A673 (cell line): ENCODE results near the gene LUZP2. TPM values are rescaled to one million over a fixed set of nuclear protein-coding genes. Genes with fewer than 3 reads are reported as not detected.

Experiments
- BruUV-seq: library from RNA; stranded (reverse); fragments of 400-500 nt; replicated peaks from 2 replicates; lab custom pipeline; 2021; lab: Mats Ljungman, UMichigan
- CTCF ChIA-PET: fragments of 300-600 bp; sonication (Branson Sonifier 250); formaldehyde crosslinking; loops from one replicate; lab custom pipeline; 2022; ENCODE audit warnings: antibody characterized with exemption; lab: Charles Lee
- POLR2A ChIA-PET: fragments of 300-600 bp; sonication (Branson Sonifier 250); formaldehyde crosslinking; loops from one replicate; lab custom pipeline; 2022; ENCODE audit warnings: antibody characterized with exemption; ENCODE audit not compliant: low non-redundant PET; lab: Charles Lee
- DNase-seq: peaks from one replicate; pipeline ENCODE4 v3.0.0-alpha.2; 2015; ENCODE audit warnings: low spot score
- H3K27ac ChIP-seq: fragments of 200-600 bp; sonication (generic); 2 replicates; pipeline ENCODE4 v1.5.1; 2016; ENCODE audit warnings: mixed run types, low read depth, mild to moderate bottlenecking, mixed read lengths, antibody characterized with exemption, low read length; ENCODE audit not compliant: poor library complexity, severe bottlenecking
- H3K27me3 ChIP-seq: fragments of 200-600 bp; sonication (generic); replicated peaks from 2 replicates; pipeline ENCODE4 v1.6.1; 2017; ENCODE audit warnings: mixed run types, low read depth, mild to moderate bottlenecking, mixed read lengths, antibody characterized with exemption, low read length; ENCODE audit not compliant: insufficient read depth, poor library complexity
- H3K36me3 ChIP-seq: fragments of 200-600 bp; sonication (generic); 2 replicates; pipeline ENCODE4 v1.6.1; 2016; ENCODE audit warnings: mixed run types, mild to moderate bottlenecking, mixed read lengths, antibody characterized with exemption, low read length; ENCODE audit not compliant: insufficient read depth, poor library complexity, severe bottlenecking
- H3K4me1 ChIP-seq: fragments of 200-600 bp; sonication (generic); 2 replicates; pipeline ENCODE4 v1.6.1; 2017; ENCODE audit warnings: mixed run types, mild to moderate bottlenecking, mixed read lengths, antibody characterized with exemption, low read length; ENCODE audit not compliant: insufficient read depth, poor library complexity, severe bottlenecking
- H3K4me3 ChIP-seq: fragments of 200-600 bp; sonication (generic); 2 replicates; pipeline ENCODE4 v1.5.1; 2016; ENCODE audit warnings: low read depth, mixed run types, mild to moderate bottlenecking, mixed read lengths, low read length; ENCODE audit not compliant: poor library complexity, severe bottlenecking
- H3K9me3 ChIP-seq: fragments of 200-600 bp; sonication (generic); 2 replicates; pipeline ENCODE4 v1.6.1; 2016; ENCODE audit warnings: mixed run types, low read depth, mild to moderate bottlenecking, mixed read lengths, antibody characterized with exemption, low read length; ENCODE audit not compliant: poor library complexity, severe bottlenecking
- CTCF ChIP-seq: fragments of 300-800, 200-600 bp; sonication (generic); conservative IDR thresholded peaks from 2 replicates; pipeline ENCODE4 v1.5.1; 2017; ENCODE audit warnings: low read depth, mild to moderate bottlenecking, antibody characterized with exemption, low read length, moderate library complexity, mixed read lengths
- EZH2 ChIP-seq: fragments of 200-600 bp; sonication (generic); IDR thresholded peaks from 2 replicates; pipeline ENCODE4 v1.6.1; 2017; ENCODE audit warnings: borderline replicate concordance, low read depth, mild to moderate bottlenecking, mixed read lengths, antibody characterized with exemption, low read length; ENCODE audit not compliant: poor library complexity, severe bottlenecking
- intact Hi-C: fragments of 100-400 bp; cut with micrococcal nuclease; formaldehyde crosslinking; loops from one replicate; pipeline ENCODE4 v1.10.0; 2022; ENCODE audit not compliant: unreplicated experiment
- total RNA-seq: library from RNA; stranded (reverse); gene quantifications from 2 replicates; pipeline ENCODE4 v1.2.3, GENCODE V29; 2021

LUZP2 gene
- total RNA-seq, 1 experiment from 2014 or later = 0.15 TPM

DNA sequence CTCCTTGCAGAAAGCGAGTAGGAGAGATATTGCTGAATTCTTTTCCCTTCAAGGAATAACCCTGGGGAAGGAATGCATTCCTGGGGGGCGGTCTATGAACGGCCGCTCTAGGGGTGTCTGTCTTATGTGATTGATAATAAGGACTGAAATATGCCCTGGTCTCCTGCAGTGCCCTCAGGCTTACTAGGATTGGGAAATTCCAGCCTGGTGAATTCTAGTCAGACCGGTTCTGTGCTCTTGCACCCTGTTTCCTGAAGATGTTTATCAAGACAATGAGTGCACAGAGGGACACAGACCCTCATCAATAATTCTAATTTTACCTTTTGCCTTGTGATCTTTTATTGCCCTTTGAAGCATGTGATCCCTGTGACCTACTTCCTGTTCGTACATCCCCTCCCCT is 140.7 kb downstream of the LUZP2 start:
- ChIA-PET CTCF (no interaction called here), POLR2A (no interaction called here)
- Histone ChIP-seq H3K4me3 (no peak overlapping the region), H3K27ac (no peak overlapping the region), H3K9me3 (no peaks in the 10 kb centered on the region), H3K36me3 (no peaks in the 10 kb centered on the region), H3K27me3 (no peaks in the 10 kb centered on the region), H3K4me1 (no peaks in the 10 kb centered on the region)
- no peak for DNase-seq
- no TSS peak for BruUV-seq
- intact Hi-C loops = no loop called here
- no peak for TF ChIP-seq CTCF
- TF ChIP-seq EZH2 = no peak

DNA sequence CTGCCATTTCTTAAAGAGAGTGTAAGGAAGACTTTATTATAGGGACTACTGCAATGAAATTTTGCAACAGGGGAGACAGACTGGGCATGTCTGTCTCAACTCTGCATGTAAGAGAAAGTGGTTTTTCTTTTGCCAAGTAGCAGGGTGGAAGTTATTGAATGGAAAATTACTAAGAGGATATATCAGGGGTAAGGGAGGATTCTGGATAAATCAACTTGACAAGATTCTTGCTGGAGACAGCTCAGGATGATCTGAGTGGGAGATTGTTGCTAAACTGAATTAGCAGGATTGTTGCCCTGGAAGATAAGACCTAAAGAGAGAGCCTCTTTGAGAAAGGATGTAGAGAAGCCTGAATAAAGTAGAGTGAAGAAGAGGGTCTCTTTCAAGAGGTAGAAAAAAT is 145.8 kb downstream of the LUZP2 start:
- H3K27me3 ChIP-seq = no peaks in the 10 kb centered on the region
- H3K4me3 ChIP-seq = no peak overlapping the region
- H3K36me3 ChIP-seq = no peaks in the 10 kb centered on the region
- DNase-seq = no peak
- no peaks in the 10 kb centered on the region for H3K4me1 ChIP-seq
- ChIA-PET POLR2A (no interaction called here), CTCF (no interaction called here)
- no peak overlapping the region for H3K27ac ChIP-seq
- intact Hi-C loops = no loop called here
- no TSS peak for BruUV-seq
- TF ChIP-seq CTCF = no peak
- no peak for TF ChIP-seq EZH2
- H3K9me3 ChIP-seq = no peaks in the 10 kb centered on the region

GRCh38 chr11:24645563-24645962 is 148.7 kb downstream of the LUZP2 start:
- Histone ChIP-seq H3K27ac (no peak overlapping the region), H3K36me3 (no peaks in the 10 kb centered on the region), H3K4me3 (no peak overlapping the region), H3K9me3 (no peaks in the 10 kb centered on the region), H3K4me1 (no peaks in the 10 kb centered on the region), H3K27me3 (no peaks in the 10 kb centered on the region)
- intact Hi-C loops = no loop called here
- CTCF ChIA-PET = no interaction called here
- no peak for DNase-seq
- no TSS peak for BruUV-seq
- no peak for TF ChIP-seq EZH2
- TF ChIP-seq CTCF = no peak
- POLR2A ChIA-PET = no interaction called here
